Dermis microvascular lymphatic vessel endothelial cell (primary cell): ENCODE results near the gene SPINK6. TPM values are rescaled to one million over a fixed set of nuclear protein-coding genes. Genes with fewer than 3 reads are reported as not detected.

Experiments
- DNase-seq, 2 donors: peaks; one replicate each; pipeline versions ENCODE4 v3.0.0 to v3.0.0-alpha.2; 2010; ENCODE audit warnings: low read depth in 2 of 2
- total RNA-seq: library from RNA; depleted of rRNA; stranded (reverse); fragments of >200 nt; gene quantifications from 2 replicates; pipeline ENCODE4 v1.2.1, GENCODE V29; 2014

SPINK6 gene
- total RNA-seq, 1 donor from 2014 or later = not detected

GRCh38 chr5:148221508-148221907, 18.7 kb downstream of the SPINK6 start:
- no peak for DNase-seq

GRCh38 chr5:148224117-148224742, 21.4 kb downstream of the SPINK6 start:
- DNase-seq = no peak

- DNase-seq = no peak
Measured at GRCh38 chr5:148228392-148228984, 25.6 kb downstream of the SPINK6 start.

- DNase-seq = no peak
Measured at GRCh38 chr5:148229840-148230239, 27.0 kb downstream of the SPINK6 start.

GRCh38 chr5:148230240-148230639, 27.4 kb downstream of the SPINK6 start:
- no peak for DNase-seq

- DNase-seq = no peak
Measured at GRCh38 chr5:148237785-148238417, 35.1 kb downstream of the SPINK6 start.

- no peak for DNase-seq
Measured at GRCh38 chr5:148238418-148238794, 35.6 kb downstream of the SPINK6 start, which contains the start of gene MARCOL. MARCOL (plus strand) TSS chr5:148238525; CDS start chr5:148238598, 73 bp downstream.

GRCh38 chr5:148248894-148249293, 46.1 kb downstream of the SPINK6 start:
- DNase-seq = no peak

- DNase-seq = no peak
Measured at GRCh38 chr5:148255456-148255855, 52.6 kb downstream of the SPINK6 start.

GRCh38 chr5:148259288-148259687, 56.4 kb downstream of the SPINK6 start:
- no peak for DNase-seq

GRCh38 chr5:148261221-148261620, 58.4 kb downstream of the SPINK6 start:
- DNase-seq = no peak

Other genes with a start within 250 kb of the SPINK6 start
- 0.13 TPM in 1 of 2 replicates, not detected in the other for gene SPINK5, start 139.1 kb upstream of the SPINK6 start, total RNA-seq
- gene SPINK14, start 34.5 kb upstream of the SPINK6 start, total RNA-seq = not detected in 2 replicates
- not detected in 2 replicates for gene MARCOL, start 35.5 kb downstream of the SPINK6 start, total RNA-seq
- gene SPINK13, start 65.8 kb downstream of the SPINK6 start, total RNA-seq = not detected in 2 replicates
- gene SPINK7, start 109.4 kb downstream of the SPINK6 start, total RNA-seq = not detected in 2 replicates
- not detected in 2 replicates for gene SPINK9, start 132.5 kb downstream of the SPINK6 start, total RNA-seq
- gene FBXO38, start 180.9 kb downstream of the SPINK6 start, total RNA-seq = 37.7 and 40.8 TPM in 2 replicates